Central memory CD8-positive, alpha-beta T cell (primary cell): ENCODE results near the gene MED14.

Source experiments
- ATAC-seq: fragments of 150-1000 bp; cut with Tn5 transposase; replicated peaks from 2 replicates; pipeline ENCODE4 v1.10.0; 2022; ENCODE audit warnings: mild to moderate bottlenecking, moderate FRiP score, moderate number of reproducible peaks; ENCODE audit not compliant: poor library complexity, severe bottlenecking; ENCODE audit errors: extremely low read depth
- DNase-seq, 2 donors: peaks; one replicate each; pipeline ENCODE4 v3.0.0; 2021; ENCODE audit warnings: low spot score in 2 of 2
- H3K27ac Mint-ChIP-seq: one replicate; pipeline ENCODE4 v1.8.0; 2022; ENCODE audit warnings: low read depth, mild to moderate bottlenecking, moderate library complexity, mixed read lengths
- H3K27me3 Mint-ChIP-seq: one replicate; pipeline ENCODE4 v1.8.0; 2022; ENCODE audit warnings: mixed read lengths
- H3K36me3 Mint-ChIP-seq: one replicate; pipeline ENCODE4 v1.8.0; 2022; ENCODE audit warnings: mild to moderate bottlenecking, moderate library complexity, mixed read lengths; ENCODE audit not compliant: insufficient read depth
- H3K4me1 Mint-ChIP-seq: one replicate; pipeline ENCODE4 v1.8.0; 2022; ENCODE audit warnings: mixed read lengths
- H3K4me3 Mint-ChIP-seq: one replicate; pipeline ENCODE4 v1.8.0; 2022; ENCODE audit warnings: mild to moderate bottlenecking, moderate library complexity, mixed read lengths
- H3K9me3 Mint-ChIP-seq: one replicate; pipeline ENCODE4 v1.8.0; 2022; ENCODE audit warnings: mixed read lengths

The MED14 gene

GRCh38 chrX:40684092-40684491 is 51.2 kb downstream of the MED14 start:
- no peaks in the 10 kb centered on the region for H3K9me3 Mint-ChIP-seq
- DNase-seq (no peak), ATAC-seq (no peak)
- no peak overlapping the region for H3K4me3 Mint-ChIP-seq
- H3K4me1 Mint-ChIP-seq: peaks cover 13% of the 10 kb centered on the region
- no peaks in the 10 kb centered on the region for H3K27me3 Mint-ChIP-seq
- no peak overlapping the region for H3K27ac Mint-ChIP-seq
- H3K36me3 Mint-ChIP-seq: peaks cover 33% of the 10 kb centered on the region

GRCh38 chrX:40683245-40683644 is 52.1 kb downstream of the MED14 start:
- ATAC-seq: no peak

GRCh38 chrX:40671126-40671525 is 64.2 kb downstream of the MED14 start:
- DNase-seq (no peak), ATAC-seq (no peak)
- H3K4me3 Mint-ChIP-seq: no peak overlapping the region
- no peaks in the 10 kb centered on the region for H3K27me3 Mint-ChIP-seq
- peaks cover 39% of the 10 kb centered on the region for H3K36me3 Mint-ChIP-seq
- H3K27ac Mint-ChIP-seq: no peak overlapping the region
- H3K4me1 Mint-ChIP-seq: peaks cover 10% of the 10 kb centered on the region
- no peaks in the 10 kb centered on the region for H3K9me3 Mint-ChIP-seq

More at GRCh38 chrX:40683245-40683644, 52.1 kb downstream of the MED14 start:
- Mint-ChIP-seq H3K4me1 (peaks cover 17% of the 10 kb centered on the region), H3K27ac (no peak overlapping the region), H3K36me3 (peaks cover 32% of the 10 kb centered on the region), H3K9me3 (no peaks in the 10 kb centered on the region), H3K4me3 (no peak overlapping the region), H3K27me3 (no peaks in the 10 kb centered on the region)
- DNase-seq: no peak

GRCh38 chrX:40663880-40664630 is 71.3 kb downstream of the MED14 start:
- no peaks in the 10 kb centered on the region for H3K9me3 Mint-ChIP-seq
- peak overlapping the region; percentile 8 for H3K27ac Mint-ChIP-seq
- peaks cover 27% of the 10 kb centered on the region for H3K4me1 Mint-ChIP-seq
- H3K27me3 Mint-ChIP-seq: no peaks in the 10 kb centered on the region
- peaks cover 41% of the 10 kb centered on the region for H3K36me3 Mint-ChIP-seq
- no peak for DNase-seq
- no peak for ATAC-seq
- no peak overlapping the region for H3K4me3 Mint-ChIP-seq

- H3K4me1 Mint-ChIP-seq: peaks cover 27% of the 10 kb centered on the region
- DNase-seq: peak in 1 of 2 donors; percentile 16
- peaks cover 40% of the 10 kb centered on the region for H3K36me3 Mint-ChIP-seq
- no peaks in the 10 kb centered on the region for H3K9me3 Mint-ChIP-seq
- H3K4me3 Mint-ChIP-seq: no peak overlapping the region
- ATAC-seq: peak; percentile 89
- H3K27me3 Mint-ChIP-seq: no peaks in the 10 kb centered on the region
- H3K27ac Mint-ChIP-seq: peak overlapping the region; percentile 74
Measured at GRCh38 chrX:40663078-40663740, 72.1 kb downstream of the MED14 start.

DNA sequence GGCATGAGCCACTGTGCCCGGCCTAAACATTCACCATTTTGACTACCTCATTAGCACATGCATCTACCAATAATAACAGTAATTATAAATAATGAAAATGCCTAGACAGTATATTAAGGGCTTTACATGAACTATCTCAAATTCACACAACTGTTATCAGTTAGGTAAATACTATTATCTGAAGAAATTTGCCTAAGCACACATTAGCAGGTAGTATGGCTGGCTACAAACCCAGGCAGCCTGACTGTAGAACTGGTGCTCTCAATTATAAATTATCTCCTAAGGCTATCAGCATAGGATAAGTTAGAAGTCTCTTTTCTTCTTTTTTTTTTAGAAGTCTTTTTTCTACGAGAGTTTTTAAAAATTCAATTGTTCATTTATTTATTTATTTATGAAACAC is 73.9 kb downstream of the MED14 start:
- H3K9me3 Mint-ChIP-seq: no peaks in the 10 kb centered on the region
- H3K36me3 Mint-ChIP-seq: peaks cover 31% of the 10 kb centered on the region
- H3K4me3 Mint-ChIP-seq: no peak overlapping the region
- DNase-seq (no peak), ATAC-seq (no peak)
- H3K4me1 Mint-ChIP-seq: peaks cover 17% of the 10 kb centered on the region
- H3K27me3 Mint-ChIP-seq: no peaks in the 10 kb centered on the region
- no peak overlapping the region for H3K27ac Mint-ChIP-seq

DNA sequence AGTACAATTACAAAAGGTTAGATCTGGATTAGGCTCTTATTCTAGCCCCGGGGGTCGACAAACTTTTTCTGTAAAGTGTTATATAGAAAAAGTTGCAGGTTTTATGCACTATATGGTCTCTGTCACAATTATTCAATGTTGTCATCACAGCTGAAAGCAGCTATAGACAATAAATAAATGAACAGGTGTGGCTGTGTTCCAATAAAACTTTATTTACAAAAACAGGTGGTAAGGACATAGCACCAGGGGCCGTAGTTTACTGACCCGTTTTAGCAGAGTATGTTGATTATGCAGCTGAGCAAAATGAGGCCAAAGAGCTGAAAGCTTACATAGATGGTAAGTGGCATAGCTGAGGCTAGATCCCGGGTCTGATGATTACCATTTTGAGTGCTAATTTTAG is 75.0 kb downstream of the MED14 start:
- no peak for DNase-seq
- no peak overlapping the region for H3K27ac Mint-ChIP-seq

GRCh38 chrX:40653535-40653934 is 81.8 kb downstream of the MED14 start:
- DNase-seq (no peak), ATAC-seq (no peak)
- Mint-ChIP-seq H3K9me3 (no peaks in the 10 kb centered on the region), H3K27ac (no peak overlapping the region), H3K4me1 (peaks cover 6% of the 10 kb centered on the region), H3K36me3 (peaks cover 17% of the 10 kb centered on the region), H3K4me3 (no peak overlapping the region), H3K27me3 (no peaks in the 10 kb centered on the region)

More for the DNA sequence above, 75.0 kb downstream of the MED14 start:
- peaks cover 17% of the 10 kb centered on the region for H3K4me1 Mint-ChIP-seq
- H3K27me3 Mint-ChIP-seq: no peaks in the 10 kb centered on the region
- no peak overlapping the region for H3K4me3 Mint-ChIP-seq
- no peaks in the 10 kb centered on the region for H3K9me3 Mint-ChIP-seq
- peaks cover 30% of the 10 kb centered on the region for H3K36me3 Mint-ChIP-seq
- no peak for ATAC-seq

- DNase-seq (no peak), ATAC-seq (no peak)
- Mint-ChIP-seq H3K9me3 (no peaks in the 10 kb centered on the region), H3K27me3 (no peaks in the 10 kb centered on the region), H3K4me1 (peaks cover 6% of the 10 kb centered on the region), H3K27ac (no peak overlapping the region), H3K4me3 (no peak overlapping the region), H3K36me3 (peaks cover 17% of the 10 kb centered on the region)
Measured at GRCh38 chrX:40652664-40653063, 82.7 kb downstream of the MED14 start.

GRCh38 chrX:40651620-40652223 is 83.6 kb downstream of the MED14 start:
- no peak overlapping the region for H3K27ac Mint-ChIP-seq
- no peak overlapping the region for H3K4me3 Mint-ChIP-seq
- ATAC-seq: no peak
- H3K27me3 Mint-ChIP-seq: no peaks in the 10 kb centered on the region
- H3K4me1 Mint-ChIP-seq: peaks cover 8% of the 10 kb centered on the region
- H3K36me3 Mint-ChIP-seq: peaks cover 18% of the 10 kb centered on the region
- DNase-seq: peak; percentile 44 to 56
- no peaks in the 10 kb centered on the region for H3K9me3 Mint-ChIP-seq

- no peaks in the 10 kb centered on the region for H3K27me3 Mint-ChIP-seq
- peak; percentile 86 to 87 for DNase-seq
- peak within 1 kb of the TSS; percentile 95 for H3K27ac Mint-ChIP-seq
- H3K4me3 Mint-ChIP-seq: peak within 1 kb of the TSS; percentile 96
- H3K4me1 Mint-ChIP-seq: peaks cover 36% of the 10 kb centered on the region
- H3K36me3 Mint-ChIP-seq: peaks cover 17% of the 10 kb centered on the region
- no peaks in the 10 kb centered on the region for H3K9me3 Mint-ChIP-seq
- ATAC-seq: peak; percentile 61
Measured at GRCh38 chrX:40647307-40648197, 87.8 kb downstream of the MED14 start, which contains the start of gene CXorf38. Gene CXorf38 (minus strand): TSS chrX:40647561. CDS start chrX:40647520, 41 bp downstream.
